DND-41 (cell line): Measurements from ENCODE around the gene LRRC8E.
A peak's percentile ranks its signal among the peaks of the same experiment; 100 is the strongest.

Source experiments
- ATAC-seq: fragments of 200-7000 bp; cut with Tn5 transposase; 3 replicates; pipeline ENCODE4 v1.9.1; 2021; ENCODE audit warnings: low read depth; ENCODE audit not compliant: insufficient read depth
- DNase-seq: peaks from one replicate; pipeline ENCODE4 v3.0.0-alpha.2; 2020
- H2AFZ ChIP-seq: 2 replicates; pipeline ENCODE4 v1.6.0; 2012; ENCODE audit warnings: low read depth, low read length
- H3K27ac ChIP-seq: 2 replicates; pipeline ENCODE4 v1.5.1; 2012; ENCODE audit warnings: low read length, inconsistent platforms
- H3K27me3 ChIP-seq: fragments of 200-600 bp; sonication (generic); 2 replicates; pipeline ENCODE4 v1.6.0; 2012; ENCODE audit warnings: low read length, mild to moderate bottlenecking, inconsistent platforms; ENCODE audit not compliant: insufficient read depth, poor library complexity
- H3K36me3 ChIP-seq: 2 replicates; pipeline ENCODE4 v1.5.1; 2012; ENCODE audit warnings: low read length, inconsistent platforms; ENCODE audit not compliant: insufficient read depth
- H3K4me1 ChIP-seq: 2 replicates; pipeline ENCODE4 v1.5.1; 2012; ENCODE audit warnings: mild to moderate bottlenecking, low read length; ENCODE audit not compliant: insufficient read depth
- H3K4me2 ChIP-seq: 2 replicates; pipeline ENCODE4 v1.6.0; 2012; ENCODE audit warnings: mild to moderate bottlenecking, moderate library complexity, low read length, inconsistent platforms; ENCODE audit not compliant: insufficient read depth
- H3K4me3 ChIP-seq, 2 experiments: fragments of 200-600 bp in 1 of 2; shearing (Covaris generic) in 1 of 2; 2 replicates each; pipeline ENCODE4 v1.5.1; 2012 to 2016; ENCODE audit warnings: inconsistent platforms in 2 of 2, low read length in 2 of 2, mild to moderate bottlenecking in 2 of 2, low read depth in 1 of 2, moderate library complexity in 1 of 2
- H3K79me2 ChIP-seq: 2 replicates; pipeline ENCODE4 v1.6.0; 2012; ENCODE audit warnings: low read length, inconsistent platforms; ENCODE audit not compliant: insufficient read depth
- H3K9ac ChIP-seq: 2 replicates; pipeline ENCODE4 v1.6.0; 2012; ENCODE audit warnings: low read depth, mild to moderate bottlenecking, inconsistent platforms, low read length, moderate library complexity
- H3K9me3 ChIP-seq: 2 replicates; pipeline ENCODE4 v1.5.1; 2012; ENCODE audit warnings: low read length, moderate library complexity, mild to moderate bottlenecking, inconsistent platforms; ENCODE audit not compliant: insufficient read depth, severe bottlenecking
- H4K20me1 ChIP-seq: 2 replicates; pipeline ENCODE4 v1.6.0; 2012; ENCODE audit warnings: low read length; ENCODE audit not compliant: insufficient read depth
- CTCF ChIP-seq: IDR thresholded peaks from 2 replicates; pipeline ENCODE4 v1.5.1; 2012; ENCODE audit warnings: borderline replicate concordance, low read length, moderate library complexity, mild to moderate bottlenecking; ENCODE audit not compliant: poor library complexity, severe bottlenecking; ENCODE audit errors: extremely low read depth
- EZH2 ChIP-seq: IDR thresholded peaks from 3 replicates; pipeline ENCODE4 v1.6.1; 2012; ENCODE audit warnings: borderline replicate concordance, low read depth, mild to moderate bottlenecking, moderate library complexity, low read length, inconsistent platforms; ENCODE audit not compliant: severe bottlenecking

Gene LRRC8E

GRCh38 chr19:7919610-7920518 is 31.6 kb downstream of the LRRC8E start, which contains the start of gene SNAPC2:
Gene SNAPC2, plus strand, starts transcription at chr19:7920338. Its CDS starts 29 bp downstream, at chr19:7920367.
- H3K27ac ChIP-seq = peak within 1 kb of the TSS; percentile 96
- H3K4me2 ChIP-seq = peak within 1 kb of the TSS; percentile 100
- no peaks in the 10 kb centered on the region for H3K9me3 ChIP-seq
- H3K36me3 ChIP-seq = peaks cover 27% of the 10 kb centered on the region
- peak within 1 kb of the TSS; percentile 79 for H3K9ac ChIP-seq
- peak within 1 kb of the TSS; percentile 53 to 94 for H3K4me3 ChIP-seq
- H3K4me1 ChIP-seq = peaks cover 38% of the 10 kb centered on the region
- DNase-seq (peak; percentile 99), ATAC-seq (peak; percentile 81)
- TF ChIP-seq EZH2 = no peak
- peak; percentile 4 for TF ChIP-seq CTCF
- peak within 1 kb of the TSS; percentile 99 for H2AFZ ChIP-seq
- peaks cover 12% of the 10 kb centered on the region for H3K27me3 ChIP-seq
- H4K20me1 ChIP-seq = peaks cover 38% of the 10 kb centered on the region
- H3K79me2 ChIP-seq = peaks cover 8% of the 10 kb centered on the region

- Histone ChIP-seq H3K27me3 (peaks cover 7% of the 10 kb centered on the region), H3K9ac (peak overlapping the region; percentile 79), H3K4me2 (peak overlapping the region; percentile 100), H3K36me3 (peaks cover 27% of the 10 kb centered on the region), H3K27ac (peak overlapping the region; percentile 96), H3K79me2 (peaks cover 9% of the 10 kb centered on the region), H3K9me3 (no peaks in the 10 kb centered on the region), H4K20me1 (peaks cover 33% of the 10 kb centered on the region), H3K4me1 (peaks cover 46% of the 10 kb centered on the region), H3K4me3 (peak overlapping the region; percentile 53 to 94), H2AFZ (peak overlapping the region; percentile 93)
- DNase-seq (peak; percentile 98), ATAC-seq (peak; percentile 53)
- TF ChIP-seq CTCF (no peak), EZH2 (no peak)
Observed at GRCh38 chr19:7920519-7921301, 32.4 kb downstream of the LRRC8E start.

GRCh38 chr19:7921302-7921966 is 33.1 kb downstream of the LRRC8E start:
- peak overlapping the region; percentile 59 for H3K9ac ChIP-seq
- peak overlapping the region; percentile 75 for H3K27ac ChIP-seq
- H3K4me1 ChIP-seq = peaks cover 48% of the 10 kb centered on the region

More at GRCh38 chr19:7921302-7921966, 33.1 kb downstream of the LRRC8E start:
- DNase-seq (no peak), ATAC-seq (no peak; the same call in 1 of the 3 replicates)
- Histone ChIP-seq H3K4me3 (peak overlapping the region; percentile 25 to 68; a peak in 3 of 4 replicates), H3K4me2 (peak overlapping the region; percentile 82), H4K20me1 (peaks cover 33% of the 10 kb centered on the region), H3K9me3 (no peaks in the 10 kb centered on the region), H3K36me3 (peaks cover 27% of the 10 kb centered on the region), H3K27me3 (peaks cover under 1% of the 10 kb centered on the region), H2AFZ (peak overlapping the region; percentile 48), H3K79me2 (peaks cover 9% of the 10 kb centered on the region)
- no peak for TF ChIP-seq EZH2
- TF ChIP-seq CTCF = no peak
